GM11168 (cell line): Measurements from ENCODE around the gene CFAP70.

ENCODE experiments used
- in situ Hi-C: fragments of 300-500 bp; cut with MboI; formaldehyde crosslinking; loops from one replicate; pipeline ENCODE4 v1.12.0; 2022; ENCODE audit warnings: low sequenced_read_pairs; ENCODE audit not compliant: unreplicated experiment

Gene CFAP70

DNA sequence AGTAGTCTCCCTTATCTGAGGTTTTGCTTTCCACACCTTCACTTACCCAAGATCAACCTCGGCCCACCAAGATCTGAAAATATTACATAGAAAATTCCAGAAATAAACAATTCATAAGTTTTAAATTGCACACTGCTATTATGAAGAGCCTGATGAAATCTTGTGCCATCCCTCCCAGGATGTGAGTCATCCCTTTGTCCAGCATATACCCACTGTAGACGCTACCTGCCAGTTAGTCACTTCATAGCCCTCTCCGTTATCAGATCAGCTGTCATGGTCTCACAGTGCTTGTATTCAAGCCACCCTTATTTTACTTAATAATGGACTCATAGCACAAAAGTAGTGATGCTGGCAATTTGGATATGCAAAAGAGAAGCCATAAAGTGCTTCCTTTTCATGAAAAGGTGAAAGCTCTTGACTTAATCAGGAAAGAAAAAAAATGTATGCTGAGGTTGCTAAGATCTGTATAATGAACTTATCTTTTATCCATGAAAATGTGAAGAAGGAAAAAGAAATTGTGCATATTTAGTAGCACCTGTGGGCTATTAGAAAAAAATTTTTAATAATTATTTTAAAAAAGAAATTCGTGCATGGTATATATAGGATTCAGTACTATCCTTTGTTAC is 96.4 kb downstream of the CFAP70 start:
- in situ Hi-C loops, result loop anchor here (25.0 kb wide), 1 partner anchor 375 kb away; the partner anchor contains the start of gene MYOZ1

DNA sequence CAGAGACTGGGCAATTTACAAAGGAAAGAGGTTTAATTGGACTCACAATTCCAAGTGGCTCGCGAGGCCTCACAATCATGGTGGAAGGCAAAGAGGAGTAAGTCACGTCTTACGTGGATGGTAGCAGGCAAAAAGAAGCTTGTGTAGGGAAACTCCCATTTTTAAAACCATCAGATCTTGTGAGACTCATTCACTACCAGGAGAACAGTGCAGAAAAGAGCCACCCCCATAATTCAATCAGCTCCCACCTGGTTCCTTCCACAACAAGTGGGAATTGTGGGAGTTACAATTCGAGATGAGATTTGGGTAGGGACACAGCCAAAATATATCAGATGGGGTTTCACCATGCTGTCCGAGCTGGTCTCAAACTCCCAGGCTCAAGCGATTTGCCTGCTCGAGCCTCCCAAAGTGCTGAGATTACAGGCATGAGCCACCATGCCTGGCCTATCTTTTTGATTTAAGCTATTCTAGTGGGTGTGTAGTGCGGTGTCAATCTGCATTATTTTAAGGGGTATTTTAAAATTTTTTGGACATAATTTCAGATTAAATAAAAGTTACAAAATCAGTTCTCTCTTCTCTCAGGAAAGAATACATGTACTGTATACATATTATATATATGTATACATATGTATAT is 97.2 kb downstream of the CFAP70 start:
- in situ Hi-C loops, result loop anchor here (25.0 kb wide), 1 partner anchor 376 kb away; the partner anchor contains the start of gene MYOZ1

GRCh38 chr10:73258612-73259011 is 100.1 kb downstream of the CFAP70 start:
- in situ Hi-C loops, result loop anchor here (25.0 kb wide), 1 partner anchor 379 kb away; the partner anchor contains the start of gene MYOZ1

DNA sequence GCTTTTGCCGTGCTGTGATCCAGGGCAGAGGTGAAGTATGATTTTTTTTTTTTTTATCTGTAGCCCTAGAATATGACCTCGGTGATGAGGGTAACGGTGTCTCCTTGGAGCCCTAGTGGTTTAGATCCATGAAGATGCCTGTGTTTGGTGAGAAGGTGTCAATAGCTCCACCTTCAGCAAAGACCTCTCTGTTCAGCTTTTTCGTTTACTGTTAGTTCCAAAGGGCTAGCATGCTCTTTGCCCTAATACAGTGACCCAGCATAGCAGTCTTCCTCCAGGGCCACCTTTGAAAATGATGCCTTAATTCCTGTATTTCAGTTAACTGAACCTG is 105.5 kb downstream of the CFAP70 start:
- in situ Hi-C loops, result loop anchor here (25.0 kb wide), 1 partner anchor 384 kb away; the partner anchor contains the start of gene MYOZ1

- in situ Hi-C loops, result loop anchor here (25.0 kb wide), 1 partner anchor 385 kb away; the partner anchor contains the start of gene MYOZ1
Measured at GRCh38 chr10:73252445-73253224, 106.0 kb downstream of the CFAP70 start, which contains the start of gene MRPS16. Gene MRPS16 (minus strand): TSS chr10:73252644. CDS start chr10:73252482, 162 bp downstream.

- in situ Hi-C loops, result loop anchor here (25.0 kb wide), 1 partner anchor 385 kb away; the partner anchor contains the start of gene MYOZ1
Measured at GRCh38 chr10:73251683-73252444, 106.8 kb downstream of the CFAP70 start.

- in situ Hi-C loops, result no loop called here
Measured at GRCh38 chr10:73248259-73248724, 110.4 kb downstream of the CFAP70 start.

GRCh38 chr10:73247509-73248258 is 111.0 kb downstream of the CFAP70 start:
- in situ Hi-C loops, result no loop called here

DNA sequence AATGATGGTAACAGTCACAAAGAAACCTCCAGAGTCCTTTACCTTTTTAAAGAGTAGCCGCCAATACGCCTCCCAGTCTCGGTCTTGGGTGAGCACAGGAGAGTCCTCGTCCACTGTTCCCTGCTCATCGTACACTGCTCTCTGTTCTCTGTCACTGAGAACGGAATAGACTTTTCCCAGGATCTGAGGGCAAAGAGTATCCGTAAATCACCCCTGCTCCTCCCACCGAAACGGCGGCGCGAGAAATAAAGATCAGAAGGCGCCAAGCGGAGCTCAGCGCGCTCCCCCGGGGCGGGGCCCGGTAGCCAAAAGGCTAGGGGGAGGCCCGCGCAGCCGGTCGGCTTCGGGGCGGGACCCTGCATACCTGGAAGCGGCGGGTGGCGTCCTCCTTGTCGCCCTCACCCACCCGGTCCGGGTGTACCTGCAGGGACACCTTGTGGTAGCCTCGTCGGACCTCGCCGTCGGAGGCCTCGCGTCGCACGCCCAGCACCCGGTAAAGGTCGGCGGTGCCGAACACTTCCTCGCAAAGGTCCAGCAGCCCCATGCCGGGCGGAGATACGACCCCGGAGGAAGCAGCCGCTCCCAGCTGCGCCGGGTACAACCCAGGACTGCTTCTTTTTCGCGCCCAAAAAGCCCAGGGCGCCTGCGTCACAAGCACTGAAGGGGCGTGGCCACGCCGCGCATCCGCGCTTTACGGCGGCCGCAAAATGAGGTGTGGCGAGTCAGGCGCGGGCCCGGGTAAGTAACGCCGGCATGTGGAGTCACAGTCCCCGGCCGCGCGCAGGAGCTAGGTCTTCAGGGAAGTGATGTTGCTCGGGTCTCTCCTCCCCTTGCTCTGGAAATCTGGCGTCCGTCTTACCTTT is 111.8 kb downstream of the CFAP70 start, which contains the start of gene DNAJC9:
Gene DNAJC9, minus strand, starts transcription at position 610 of the 863 bp plus-strand sequence. Its CDS starts 66 bp downstream, at position 544.
- in situ Hi-C loops, result no loop called here

- in situ Hi-C loops, result no loop called here
Measured at GRCh38 chr10:73246322-73246645, 112.4 kb downstream of the CFAP70 start.

- in situ Hi-C loops, result no loop called here
Measured at GRCh38 chr10:73244866-73245477, 113.7 kb downstream of the CFAP70 start.

GRCh38 chr10:73239908-73240307 is 118.8 kb downstream of the CFAP70 start:
- in situ Hi-C loops, result no loop called here

DNA sequence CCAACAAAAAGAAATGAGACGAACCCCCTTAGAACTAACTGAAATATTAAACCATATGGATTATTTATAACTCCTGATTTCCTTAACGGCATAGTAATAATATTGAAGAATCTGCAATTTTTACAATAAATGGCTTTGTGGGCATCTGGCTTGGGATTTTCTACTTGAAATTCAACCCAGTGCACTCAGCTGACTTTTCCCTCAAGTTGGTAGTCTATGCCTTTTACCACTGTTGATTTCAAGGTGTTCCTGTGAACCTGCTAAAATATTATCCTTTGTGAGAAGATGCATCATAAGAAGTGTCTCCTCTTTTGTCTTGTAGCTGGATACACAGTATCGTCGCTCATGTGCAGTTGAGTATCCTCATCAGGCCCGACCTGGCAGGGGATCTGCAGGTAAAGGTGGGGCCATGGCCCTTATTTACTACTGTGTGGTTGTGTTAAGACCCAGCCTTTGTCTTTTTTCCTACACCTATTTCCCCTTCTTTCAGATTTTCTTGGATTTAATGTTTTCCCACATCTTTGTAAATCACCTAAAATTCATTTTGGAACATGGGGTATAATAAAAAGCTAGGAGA is 119.6 kb downstream of the CFAP70 start:
- in situ Hi-C loops, result no loop called here

DNA sequence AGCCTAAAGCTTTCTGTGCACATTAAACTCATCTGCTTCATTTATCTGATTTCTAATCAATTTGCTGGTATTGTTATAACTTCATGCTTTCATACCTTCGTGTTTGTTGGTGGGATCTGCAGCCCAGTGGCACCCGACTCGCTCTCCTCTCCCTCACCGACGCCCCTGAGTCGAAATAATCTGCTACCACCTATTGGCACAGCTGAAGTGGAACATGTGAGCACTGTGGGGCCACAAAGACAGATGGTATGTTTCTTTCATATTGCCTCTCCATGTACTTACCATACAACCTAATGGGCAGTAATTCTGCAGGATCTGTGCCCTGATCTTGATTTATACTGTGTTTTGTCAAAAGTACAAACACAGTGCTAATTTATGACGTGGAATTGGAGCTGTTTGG is 124.0 kb downstream of the CFAP70 start:
- in situ Hi-C loops, result no loop called here

DNA sequence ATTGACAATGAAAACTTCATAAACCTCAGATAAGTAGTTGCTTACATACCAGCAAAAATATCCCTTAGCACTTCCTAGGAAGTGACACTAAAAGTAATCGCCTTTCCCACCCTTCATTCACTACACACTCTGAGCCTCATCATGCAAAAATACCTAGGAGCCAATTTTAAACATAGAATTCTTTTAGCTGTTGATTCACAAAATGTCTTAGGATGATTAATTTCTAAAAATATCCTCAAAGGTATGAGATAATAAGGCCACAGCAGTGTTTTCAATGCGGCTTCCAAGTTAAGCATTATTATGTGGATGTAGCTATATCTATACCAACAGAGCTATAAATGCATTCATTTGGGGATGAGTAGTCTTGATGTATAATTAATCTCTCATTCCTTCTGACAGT is 124.8 kb downstream of the CFAP70 start:
- in situ Hi-C loops, result no loop called here

- in situ Hi-C loops, result no loop called here
Measured at GRCh38 chr10:73232887-73233286, 125.8 kb downstream of the CFAP70 start.

- in situ Hi-C loops, result no loop called here
Measured at GRCh38 chr10:73229567-73229966, 129.1 kb downstream of the CFAP70 start.

DNA sequence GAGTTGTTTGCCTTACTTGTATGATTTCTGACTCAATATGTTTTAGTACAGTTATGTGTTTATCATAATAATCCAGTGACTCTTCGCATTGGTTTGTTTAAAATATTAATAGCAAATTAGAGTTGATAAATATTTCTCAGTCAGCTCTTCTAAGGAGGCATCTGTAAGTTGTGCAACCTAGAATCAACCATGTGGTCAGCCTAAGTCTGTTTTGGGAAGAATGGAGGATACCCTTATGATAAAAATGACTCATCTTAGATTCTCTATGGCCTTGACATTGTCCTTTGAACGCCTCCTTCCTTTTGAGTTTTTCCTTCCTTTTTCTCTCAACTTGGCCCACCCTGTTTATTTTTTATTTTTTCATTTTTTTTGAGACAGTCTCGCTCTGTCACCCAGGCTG is 130.4 kb downstream of the CFAP70 start:
- in situ Hi-C loops, result no loop called here
